Measurements from ENCODE around the gene OR4E2.

OR4E2 gene

DNA sequence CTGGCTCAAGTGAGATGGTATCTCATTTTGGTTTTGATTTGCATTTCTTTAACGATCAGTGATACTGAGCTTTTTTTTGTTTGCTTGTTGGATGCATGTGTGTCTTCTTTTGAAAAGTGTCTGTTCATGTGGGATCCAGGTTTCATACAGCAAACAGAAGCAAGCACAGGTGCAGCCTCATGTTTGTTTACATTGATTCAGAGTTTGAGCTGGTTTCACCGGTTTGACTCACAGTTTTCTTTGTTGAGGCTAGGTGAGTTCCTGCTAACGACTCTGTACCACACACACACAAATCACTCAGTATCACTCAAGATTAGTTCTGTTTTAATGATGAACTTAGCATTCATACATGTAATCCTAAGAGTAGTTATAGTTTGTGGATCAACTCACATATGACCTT lies 22.6 kb upstream of the OR4E2 start:
- Histone ChIP-seq H3K36me3 (ENCODE audit: control insufficient read depth, insufficient read depth, low read length) (no peaks in the 10 kb centered on the region), H3K27me3 (replicated peaks; ENCODE audit: control insufficient read depth, insufficient read depth, low read length) (peaks cover 1% of the 10 kb centered on the region; the same call in 1 of the 2 replicates), H3K4me3 (replicated peaks; ENCODE audit: low read depth, low read length) (no peak overlapping the region)
- no peak for DNase-seq (ENCODE audit: extremely low read depth, insufficient read length)
- TF ChIP-seq, protein P1, sequence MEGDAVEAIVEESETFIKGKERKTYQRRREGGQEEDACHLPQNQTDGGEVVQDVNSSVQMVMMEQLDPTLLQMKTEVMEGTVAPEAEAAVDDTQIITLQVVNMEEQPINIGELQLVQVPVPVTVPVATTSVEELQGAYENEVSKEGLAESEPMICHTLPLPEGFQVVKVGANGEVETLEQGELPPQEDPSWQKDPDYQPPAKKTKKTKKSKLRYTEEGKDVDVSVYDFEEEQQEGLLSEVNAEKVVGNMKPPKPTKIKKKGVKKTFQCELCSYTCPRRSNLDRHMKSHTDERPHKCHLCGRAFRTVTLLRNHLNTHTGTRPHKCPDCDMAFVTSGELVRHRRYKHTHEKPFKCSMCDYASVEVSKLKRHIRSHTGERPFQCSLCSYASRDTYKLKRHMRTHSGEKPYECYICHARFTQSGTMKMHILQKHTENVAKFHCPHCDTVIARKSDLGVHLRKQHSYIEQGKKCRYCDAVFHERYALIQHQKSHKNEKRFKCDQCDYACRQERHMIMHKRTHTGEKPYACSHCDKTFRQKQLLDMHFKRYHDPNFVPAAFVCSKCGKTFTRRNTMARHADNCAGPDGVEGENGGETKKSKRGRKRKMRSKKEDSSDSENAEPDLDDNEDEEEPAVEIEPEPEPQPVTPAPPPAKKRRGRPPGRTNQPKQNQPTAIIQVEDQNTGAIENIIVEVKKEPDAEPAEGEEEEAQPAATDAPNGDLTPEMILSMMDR (IDR thresholded peaks at IDR 0.05; ENCODE audit: insufficient read depth, low read length, poor library complexity, severe bottlenecking), result no peak

DNA sequence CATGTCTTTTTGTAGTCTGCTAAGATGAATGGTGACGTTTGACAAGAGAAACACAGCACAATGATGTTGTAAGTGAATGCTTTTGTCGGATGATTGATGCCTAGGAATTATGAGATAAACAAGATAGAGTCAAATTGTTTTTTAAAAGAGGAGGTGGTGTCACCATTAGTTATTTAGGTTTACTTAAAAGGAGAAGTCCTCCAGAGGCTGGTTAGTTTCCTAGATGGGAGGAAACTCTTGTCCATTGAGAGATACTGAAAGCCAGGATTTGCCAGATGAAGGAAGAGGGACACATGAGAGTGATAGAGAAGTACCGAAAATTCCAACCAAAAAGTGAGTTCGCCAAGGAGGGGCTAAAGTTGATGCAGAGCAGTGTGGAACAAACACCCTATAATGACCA lies 18.8 kb upstream of the OR4E2 start, which contains the start of gene OR10G2:
Gene OR10G2, minus strand, starts transcription at position 101 of the 400 bp plus-strand sequence. Its CDS starts 98 bp downstream, at position 3.
- no peak for DNase-seq (ENCODE audit: extremely low read depth, insufficient read length)
- no peaks in the 10 kb centered on the region for H3K36me3 ChIP-seq (ENCODE audit: control insufficient read depth, insufficient read depth, low read length)
- 0 out of 2 replicates have a peak, but pooled peaks cover 1% of the 10 kb centered on the region for H3K27me3 ChIP-seq (replicated peaks; ENCODE audit: control insufficient read depth, insufficient read depth, low read length)
- TF ChIP-seq, protein P1 (IDR thresholded peaks at IDR 0.05; ENCODE audit: insufficient read depth, low read length, poor library complexity, severe bottlenecking), result no peak
- no peak within 1 kb of the TSS for H3K4me3 ChIP-seq (replicated peaks; ENCODE audit: low read depth, low read length)

DNA sequence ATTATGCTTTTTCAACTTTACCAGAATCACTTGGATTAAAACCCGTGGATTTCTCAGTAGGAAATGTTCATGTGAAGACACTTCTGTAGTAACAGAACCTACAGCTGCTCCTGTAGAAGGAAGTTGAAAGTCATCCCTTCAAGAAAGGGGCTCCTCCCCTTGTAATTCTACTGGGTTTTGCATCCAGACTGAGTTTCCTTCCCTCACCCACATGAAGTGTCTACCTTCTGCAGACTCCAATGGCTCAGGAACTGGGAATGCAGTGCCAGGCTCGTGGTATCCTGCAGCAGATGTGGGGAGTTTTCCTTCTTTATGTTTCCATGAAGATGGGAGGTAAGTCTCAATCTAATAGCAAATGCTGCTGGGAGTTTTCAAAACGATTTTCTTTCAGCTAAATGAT lies 11.0 kb upstream of the OR4E2 start:
- Histone ChIP-seq H3K36me3 (ENCODE audit: control insufficient read depth, insufficient read depth, low read length) (no peaks in the 10 kb centered on the region), H3K27me3 (replicated peaks; ENCODE audit: control insufficient read depth, insufficient read depth, low read length) (no peaks in the 10 kb centered on the region), H3K4me3 (replicated peaks; ENCODE audit: low read depth, low read length) (no peak overlapping the region)
- no peak for DNase-seq (ENCODE audit: extremely low read depth, insufficient read length)
- TF ChIP-seq, protein P1 (IDR thresholded peaks at IDR 0.05; ENCODE audit: insufficient read depth, low read length, poor library complexity, severe bottlenecking), result no peak

DNA sequence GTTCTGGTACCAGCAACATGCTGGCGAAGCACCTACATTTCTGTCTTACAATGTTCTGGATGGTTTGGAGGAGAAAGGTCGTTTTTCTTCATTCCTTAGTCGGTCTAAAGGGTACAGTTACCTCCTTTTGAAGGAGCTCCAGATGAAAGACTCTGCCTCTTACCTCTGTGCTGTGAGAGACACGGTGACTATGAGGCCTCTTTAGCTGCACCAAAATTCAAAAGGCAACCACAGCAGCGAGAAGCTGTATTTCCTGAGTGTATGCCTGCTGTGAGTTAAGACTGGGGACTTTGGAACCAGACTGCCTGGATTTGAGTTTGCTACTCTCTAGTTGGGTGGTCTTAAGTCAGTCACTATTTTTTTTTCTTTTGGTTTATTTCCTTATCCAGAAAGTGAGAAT lies 10.2 kb upstream of the OR4E2 start:
- no peak for DNase-seq (ENCODE audit: extremely low read depth, insufficient read length)
- no peaks in the 10 kb centered on the region for H3K27me3 ChIP-seq (replicated peaks; ENCODE audit: control insufficient read depth, insufficient read depth, low read length)

DNA sequence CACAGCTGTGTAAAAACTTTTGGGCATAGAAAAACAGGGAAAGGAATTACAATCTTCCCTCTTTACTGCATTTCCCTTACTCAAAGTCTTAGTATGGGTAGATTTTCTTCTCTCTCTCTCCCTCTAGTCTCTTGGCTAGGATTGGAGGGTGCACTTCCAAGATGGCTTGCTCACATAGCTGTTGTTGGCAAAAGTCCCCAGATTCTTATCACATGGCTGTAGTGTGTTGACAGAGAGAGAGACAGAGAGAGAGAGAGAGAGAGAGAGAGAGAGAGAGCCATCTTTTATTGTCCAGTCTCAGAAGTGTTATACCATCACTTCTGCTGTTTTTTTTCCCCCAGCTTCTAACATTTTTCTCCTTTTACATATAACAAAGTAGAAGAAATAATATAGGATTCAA lies 6.3 kb upstream of the OR4E2 start:
- TF ChIP-seq, protein P1 (IDR thresholded peaks at IDR 0.05; ENCODE audit: insufficient read depth, low read length, poor library complexity, severe bottlenecking), result no peak
- H3K4me3 ChIP-seq (replicated peaks; ENCODE audit: low read depth, low read length), result no peak overlapping the region
- no peak for DNase-seq (ENCODE audit: extremely low read depth, insufficient read length)

More for the DNA sequence above, 10.2 kb upstream of the OR4E2 start:
- Histone ChIP-seq H3K36me3 (ENCODE audit: control insufficient read depth, insufficient read depth, low read length) (no peaks in the 10 kb centered on the region), H3K4me3 (replicated peaks; ENCODE audit: low read depth, low read length) (no peak overlapping the region)
- TF ChIP-seq, protein P1 (IDR thresholded peaks at IDR 0.05; ENCODE audit: insufficient read depth, low read length, poor library complexity, severe bottlenecking), result no peak

More for the DNA sequence above, 6.3 kb upstream of the OR4E2 start:
- no peaks in the 10 kb centered on the region for H3K36me3 ChIP-seq (ENCODE audit: control insufficient read depth, insufficient read depth, low read length)
- H3K27me3 ChIP-seq (replicated peaks; ENCODE audit: control insufficient read depth, insufficient read depth, low read length), result no peaks in the 10 kb centered on the region
